NCI-H1930 (cell line): ENCODE results near the gene MUC15.
"Not testable (repeated sequence)": the region's sequence is repeated elsewhere in the genome, so short reads cannot be mapped to it uniquely, and the experiment has no call there.

Source experiments
- DNase-seq, 2 experiments: peaks; one replicate each; lab custom pipeline; 2025; lab: John Stamatoyannopoulos, UW

The MUC15 gene

GRCh38 chr11:26571861-26572654 is at the start of gene MUC15:
TSS of gene MUC15 (minus strand) at chr11:26572263. CDS start at chr11:26567094, 5,169 bp downstream.
- DNase-seq: peak in 1 of 2 experiments; percentile 16

- DNase-seq: no peak
These were observed 49.1 kb upstream of the MUC15 start for GRCh38 chr11:26621132-26621531.

- peak in 1 of 2 experiments; percentile 19 for DNase-seq
These were observed 48.4 kb upstream of the MUC15 start for GRCh38 chr11:26620282-26621045.

- no peak for DNase-seq
These were observed 46.4 kb upstream of the MUC15 start for GRCh38 chr11:26618441-26618840.

GRCh38 chr11:26613759-26614158 is 41.7 kb upstream of the MUC15 start:
- DNase-seq: no peak

- DNase-seq: no peak
These were observed 36.6 kb upstream of the MUC15 start for GRCh38 chr11:26608507-26609146.

- DNase-seq: no peak
These were observed 35.9 kb upstream of the MUC15 start for GRCh38 chr11:26607725-26608506.

GRCh38 chr11:26599876-26600434 is 27.9 kb upstream of the MUC15 start:
- DNase-seq: no peak

GRCh38 chr11:26599425-26599824 is 27.4 kb upstream of the MUC15 start:
- no peak for DNase-seq

- DNase-seq: no peak
These were observed 25.8 kb upstream of the MUC15 start for GRCh38 chr11:26597899-26598298.

GRCh38 chr11:26597049-26597689 is 25.1 kb upstream of the MUC15 start:
- not testable (repeated sequence) for DNase-seq

- DNase-seq: not testable (repeated sequence)
These were observed 23.3 kb upstream of the MUC15 start for GRCh38 chr11:26595207-26595865.

- no peak for DNase-seq
These were observed 21.6 kb upstream of the MUC15 start for GRCh38 chr11:26593691-26594090.

- DNase-seq: no peak
These were observed 15.0 kb upstream of the MUC15 start for GRCh38 chr11:26587073-26587472.

- no peak for DNase-seq
These were observed 12.8 kb upstream of the MUC15 start for GRCh38 chr11:26584818-26585217.

- DNase-seq: no peak
These were observed 11.5 kb upstream of the MUC15 start for GRCh38 chr11:26583550-26583949.

- no peak for DNase-seq
These were observed 8.9 kb upstream of the MUC15 start for GRCh38 chr11:26580929-26581328.

GRCh38 chr11:26579683-26580082 is 7.6 kb upstream of the MUC15 start:
- DNase-seq: no peak

GRCh38 chr11:26578998-26579661 is 7.1 kb upstream of the MUC15 start:
- no peak for DNase-seq

- no peak for DNase-seq
These were observed 3.9 kb upstream of the MUC15 start for GRCh38 chr11:26575946-26576345.
